GM23338 (cell line): ENCODE results near the gene FAM76B. TPM values are rescaled to one million over a fixed set of nuclear protein-coding genes. Genes with fewer than 3 reads are reported as not detected.

ENCODE experiments used
- ATAC-seq: fragments of 200-7000 bp; cut with Tn5 transposase; 3 replicates; pipeline ENCODE4 v1.9.1; 2020
- DNase-seq: peaks from one replicate; pipeline ENCODE4 v3.0.0-alpha.2; 2015; ENCODE audit warnings: low spot score
- H2AFZ ChIP-seq: fragments of 200-600 bp; sonication (generic); 2 replicates; pipeline ENCODE4 v1.8.0; 2016; ENCODE audit warnings: antibody characterized with exemption, mild to moderate bottlenecking, moderate library complexity
- H3F3A ChIP-seq: fragments of 200-600 bp; sonication (generic); replicated peaks from 2 replicates; pipeline ENCODE4 v1.8.0; 2017; ENCODE audit warnings: antibody characterized with exemption, mixed run types, low read depth
- H3K27ac ChIP-seq: fragments of 200-600 bp; sonication (generic); 2 replicates; pipeline ENCODE4 v1.6.1; 2016; ENCODE audit warnings: low read depth
- H3K27me3 ChIP-seq: fragments of 200-600 bp; sonication (generic); 2 replicates; pipeline ENCODE4 v1.8.0; 2016; ENCODE audit warnings: mild to moderate bottlenecking, mixed run types, moderate library complexity; ENCODE audit not compliant: insufficient read depth
- H3K36me3 ChIP-seq: fragments of 200-600 bp; sonication (generic); 2 replicates; pipeline ENCODE4 v1.8.0; 2016; ENCODE audit warnings: mild to moderate bottlenecking; ENCODE audit not compliant: insufficient read depth
- H3K4me1 ChIP-seq: fragments of 200-600 bp; sonication (generic); 2 replicates; pipeline ENCODE4 v1.8.0; 2016; ENCODE audit warnings: mild to moderate bottlenecking, moderate library complexity; ENCODE audit not compliant: insufficient read depth
- H3K4me2 ChIP-seq: fragments of 200-600 bp; sonication (generic); 2 replicates; pipeline ENCODE4 v1.7.1; 2017; ENCODE audit warnings: mixed run types
- H3K4me3 ChIP-seq: fragments of 200-600 bp; sonication (generic); 2 replicates; pipeline ENCODE4 v1.6.1; 2016; ENCODE audit warnings: mixed run types
- H3K79me2 ChIP-seq: fragments of 200-600 bp; sonication (generic); replicated peaks from 2 replicates; pipeline ENCODE4 v1.8.0; 2017; ENCODE audit warnings: mild to moderate bottlenecking; ENCODE audit not compliant: insufficient read depth
- H3K9me2 ChIP-seq: fragments of 200-600 bp; sonication (generic); 2 replicates; pipeline ENCODE4 v1.8.0; 2017; ENCODE audit not compliant: insufficient read depth
- H4K20me1 ChIP-seq: fragments of 200-600 bp; sonication (generic); replicated peaks from 2 replicates; pipeline ENCODE4 v1.8.0; 2017; ENCODE audit warnings: mild to moderate bottlenecking; ENCODE audit not compliant: insufficient read depth
- H3K27ac Mint-ChIP-seq: 2 replicates; pipeline ENCODE4 v1.8.0; 2020; ENCODE audit warnings: inconsistent platforms, mild to moderate bottlenecking, moderate library complexity, mixed read lengths
- H3K27me3 Mint-ChIP-seq: 3 replicates; pipeline ENCODE4 v1.8.0; 2022; ENCODE audit warnings: low read depth, mild to moderate bottlenecking, moderate library complexity, mixed read lengths, inconsistent platforms; ENCODE audit not compliant: insufficient read depth, poor library complexity
- H3K36me3 Mint-ChIP-seq: 3 replicates; pipeline ENCODE4 v1.8.0; 2021; ENCODE audit warnings: low read depth, mild to moderate bottlenecking, inconsistent platforms, moderate library complexity, mixed read lengths
- H3K4me1 Mint-ChIP-seq: 3 replicates; pipeline ENCODE4 v1.8.0; 2020; ENCODE audit warnings: mild to moderate bottlenecking, inconsistent platforms, mixed read lengths
- H3K4me3 Mint-ChIP-seq: 3 replicates; pipeline ENCODE4 v1.8.0; 2021; ENCODE audit warnings: moderate library complexity, mild to moderate bottlenecking, inconsistent platforms, mixed read lengths
- H3K9me3 Mint-ChIP-seq: 3 replicates; pipeline ENCODE4 v1.8.0; 2020; ENCODE audit warnings: moderate library complexity, mild to moderate bottlenecking, inconsistent platforms, mixed read lengths
- CREB1 ChIP-seq: fragments of 250-450 bp; sonication (Bioruptor Pico); IDR thresholded peaks from 2 replicates; pipeline ENCODE4 v1.5.0; 2020; ENCODE audit warnings: low read depth, mild to moderate bottlenecking, moderate library complexity
- CTCF ChIP-seq, 2 experiments: fragments of 200-600 bp in 1 of 2; sonication (generic) in 1 of 2; conservative IDR thresholded peaks; 2 replicates each; pipeline versions ENCODE4 v1.5.1 to v1.6.1; 2016 to 2017; ENCODE audit warnings: antibody characterized with exemption in 2 of 2, low read depth in 2 of 2, mild to moderate bottlenecking in 2 of 2, moderate library complexity in 1 of 2
- EZH2 ChIP-seq: fragments of 200-600 bp; sonication (generic); IDR thresholded peaks from one replicate; pipeline ENCODE4 v1.8.0; 2017; ENCODE audit warnings: antibody characterized with exemption, mild to moderate bottlenecking, low read depth; ENCODE audit not compliant: unreplicated experiment
- EZH2phosphoT487 ChIP-seq: fragments of 200-600 bp; sonication (generic); IDR thresholded peaks from one replicate; pipeline ENCODE4 v1.8.1; 2018; ENCODE audit warnings: antibody characterized with exemption; ENCODE audit not compliant: unreplicated experiment
- JUNB ChIP-seq: IDR thresholded peaks from one replicate; pipeline ENCODE4 v1.6.1; 2016; ENCODE audit warnings: antibody characterized with exemption; ENCODE audit not compliant: unreplicated experiment
- NANOG ChIP-seq: IDR thresholded peaks from 2 replicates; pipeline ENCODE4 v1.6.1; 2016; ENCODE audit warnings: antibody characterized with exemption, borderline replicate concordance
- POLR2AphosphoS5 ChIP-seq: IDR thresholded peaks from 2 replicates; pipeline ENCODE4 v1.6.1; 2016; ENCODE audit warnings: antibody characterized with exemption, low read depth
- STAT1 ChIP-seq: IDR thresholded peaks from one replicate; pipeline ENCODE4 v1.6.1; 2016; ENCODE audit warnings: antibody characterized with exemption; ENCODE audit not compliant: unreplicated experiment
- ZNF114 ChIP-seq: fragments of 250-450 bp; sonication (Bioruptor Pico); IDR thresholded peaks from 2 replicates; pipeline ENCODE4 v1.5.0; 2020; ENCODE audit warnings: mild to moderate bottlenecking, moderate library complexity
- ZNF331 ChIP-seq: fragments of 250-450 bp; sonication (Bioruptor Pico); IDR thresholded peaks from 2 replicates; pipeline ENCODE4 v1.5.0; 2020; ENCODE audit warnings: low read depth, mild to moderate bottlenecking, moderate library complexity
- polyA plus RNA-seq: library from polyadenylated mRNA; unstranded; fragments of >200 nt; fragmentation: Nextera tagmentation; extraction: Ambion mirVana; gene quantifications from 2 replicates; pipeline ENCODE4 v1.2.1, GENCODE V29; 2016
- total RNA-seq: library from RNA; depleted of rRNA; stranded (reverse); fragments of >200 nt; shearing (Covaris generic); gene quantifications from 2 replicates; pipeline ENCODE4 v1.2.3, GENCODE V29; 2014
- TF ChIP-seq, protein P1 (sequence below): fragments of 250-450 bp; sonication (Bioruptor Pico); IDR thresholded peaks from 2 replicates; pipeline ENCODE4 v1.5.0; 2020; ENCODE audit warnings: mild to moderate bottlenecking, moderate library complexity

Gene FAM76B
- total and polyA plus RNA-seq, 2 experiments from 2014 or later: 21.1 to 37.9 TPM

GRCh38 chr11:95751515-95751914, 38.1 kb downstream of the FAM76B start (continued):
- TF ChIP-seq, protein P1, sequence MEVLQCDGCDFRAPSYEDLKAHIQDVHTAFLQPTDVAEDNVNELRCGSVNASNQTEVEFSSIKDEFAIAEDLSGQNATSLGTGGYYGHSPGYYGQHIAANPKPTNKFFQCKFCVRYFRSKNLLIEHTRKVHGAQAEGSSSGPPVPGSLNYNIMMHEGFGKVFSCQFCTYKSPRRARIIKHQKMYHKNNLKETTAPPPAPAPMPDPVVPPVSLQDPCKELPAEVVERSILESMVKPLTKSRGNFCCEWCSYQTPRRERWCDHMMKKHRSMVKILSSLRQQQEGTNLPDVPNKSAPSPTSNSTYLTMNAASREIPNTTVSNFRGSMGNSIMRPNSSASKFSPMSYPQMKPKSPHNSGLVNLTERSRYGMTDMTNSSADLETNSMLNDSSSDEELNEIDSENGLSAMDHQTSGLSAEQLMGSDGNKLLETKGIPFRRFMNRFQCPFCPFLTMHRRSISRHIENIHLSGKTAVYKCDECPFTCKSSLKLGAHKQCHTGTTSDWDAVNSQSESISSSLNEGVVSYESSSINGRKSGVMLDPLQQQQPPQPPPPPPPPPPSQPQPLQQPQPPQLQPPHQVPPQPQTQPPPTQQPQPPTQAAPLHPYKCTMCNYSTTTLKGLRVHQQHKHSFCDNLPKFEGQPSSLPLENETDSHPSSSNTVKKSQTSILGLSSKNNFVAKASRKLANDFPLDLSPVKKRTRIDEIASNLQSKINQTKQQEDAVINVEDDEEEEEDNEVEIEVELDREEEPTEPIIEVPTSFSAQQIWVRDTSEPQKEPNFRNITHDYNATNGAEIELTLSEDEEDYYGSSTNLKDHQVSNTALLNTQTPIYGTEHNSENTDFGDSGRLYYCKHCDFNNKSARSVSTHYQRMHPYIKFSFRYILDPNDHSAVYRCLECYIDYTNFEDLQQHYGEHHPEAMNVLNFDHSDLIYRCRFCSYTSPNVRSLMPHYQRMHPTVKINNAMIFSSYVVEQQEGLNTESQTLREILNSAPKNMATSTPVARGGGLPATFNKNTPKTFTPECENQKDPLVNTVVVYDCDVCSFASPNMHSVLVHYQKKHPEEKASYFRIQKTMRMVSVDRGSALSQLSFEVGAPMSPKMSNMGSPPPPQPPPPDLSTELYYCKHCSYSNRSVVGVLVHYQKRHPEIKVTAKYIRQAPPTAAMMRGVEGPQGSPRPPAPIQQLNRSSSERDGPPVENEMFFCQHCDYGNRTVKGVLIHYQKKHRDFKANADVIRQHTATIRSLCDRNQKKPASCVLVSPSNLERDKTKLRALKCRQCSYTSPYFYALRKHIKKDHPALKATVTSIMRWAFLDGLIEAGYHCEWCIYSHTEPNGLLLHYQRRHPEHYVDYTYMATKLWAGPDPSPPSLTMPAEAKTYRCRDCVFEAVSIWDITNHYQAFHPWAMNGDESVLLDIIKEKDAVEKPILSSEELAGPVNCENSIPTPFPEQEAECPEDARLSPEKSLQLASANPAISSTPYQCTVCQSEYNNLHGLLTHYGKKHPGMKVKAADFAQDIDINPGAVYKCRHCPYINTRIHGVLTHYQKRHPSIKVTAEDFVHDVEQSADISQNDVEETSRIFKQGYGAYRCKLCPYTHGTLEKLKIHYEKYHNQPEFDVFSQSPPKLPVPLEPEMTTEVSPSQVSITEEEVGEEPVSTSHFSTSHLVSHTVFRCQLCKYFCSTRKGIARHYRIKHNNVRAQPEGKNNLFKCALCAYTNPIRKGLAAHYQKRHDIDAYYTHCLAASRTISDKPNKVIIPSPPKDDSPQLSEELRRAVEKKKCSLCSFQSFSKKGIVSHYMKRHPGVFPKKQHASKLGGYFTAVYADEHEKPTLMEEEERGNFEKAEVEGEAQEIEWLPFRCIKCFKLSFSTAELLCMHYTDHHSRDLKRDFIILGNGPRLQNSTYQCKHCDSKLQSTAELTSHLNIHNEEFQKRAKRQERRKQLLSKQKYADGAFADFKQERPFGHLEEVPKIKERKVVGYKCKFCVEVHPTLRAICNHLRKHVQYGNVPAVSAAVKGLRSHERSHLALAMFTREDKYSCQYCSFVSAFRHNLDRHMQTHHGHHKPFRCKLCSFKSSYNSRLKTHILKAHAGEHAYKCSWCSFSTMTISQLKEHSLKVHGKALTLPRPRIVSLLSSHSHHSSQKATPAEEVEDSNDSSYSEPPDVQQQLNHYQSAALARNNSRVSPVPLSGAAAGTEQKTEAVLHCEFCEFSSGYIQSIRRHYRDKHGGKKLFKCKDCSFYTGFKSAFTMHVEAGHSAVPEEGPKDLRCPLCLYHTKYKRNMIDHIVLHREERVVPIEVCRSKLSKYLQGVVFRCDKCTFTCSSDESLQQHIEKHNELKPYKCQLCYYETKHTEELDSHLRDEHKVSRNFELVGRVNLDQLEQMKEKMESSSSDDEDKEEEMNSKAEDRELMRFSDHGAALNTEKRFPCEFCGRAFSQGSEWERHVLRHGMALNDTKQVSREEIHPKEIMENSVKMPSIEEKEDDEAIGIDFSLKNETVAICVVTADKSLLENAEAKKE (CRISPR knock-in tag): no peak
- TF ChIP-seq CREB1 (CRISPR knock-in tag) (no peak), POLR2AphosphoS5 (no peak), ZNF331 (CRISPR knock-in tag) (no peak)

GRCh38 chr11:95750101-95750500, 39.5 kb downstream of the FAM76B start:
- no peak overlapping the region for H3K27ac Mint-ChIP-seq
- H3K36me3 ChIP-seq: no peaks in the 10 kb centered on the region
- H3K27ac ChIP-seq: no peak overlapping the region
- H3K4me1 Mint-ChIP-seq: no peaks in the 10 kb centered on the region
- no peak overlapping the region for H3K4me2 ChIP-seq
- H3K9me3 Mint-ChIP-seq: no peaks in the 10 kb centered on the region
- no peaks in the 10 kb centered on the region for H4K20me1 ChIP-seq
- H2AFZ ChIP-seq: no peak overlapping the region
- H3F3A ChIP-seq: no peaks in the 10 kb centered on the region
- DNase-seq (no peak), ATAC-seq (no peak)
- H3K9me2 ChIP-seq: no peaks in the 10 kb centered on the region
- no peak overlapping the region for H3K4me3 ChIP-seq
- H3K4me3 Mint-ChIP-seq: no peak overlapping the region
- H3K27me3 ChIP-seq: no peaks in the 10 kb centered on the region
- peaks cover 1% of the 10 kb centered on the region for H3K27me3 Mint-ChIP-seq
- no peaks in the 10 kb centered on the region for H3K36me3 Mint-ChIP-seq
- H3K4me1 ChIP-seq: no peaks in the 10 kb centered on the region
- no peaks in the 10 kb centered on the region for H3K79me2 ChIP-seq
- no peak for TF ChIP-seq STAT1
- TF ChIP-seq CREB1 (CRISPR knock-in tag): no peak
- TF ChIP-seq JUNB: no peak
- TF ChIP-seq NANOG: no peak
- TF ChIP-seq EZH2: no peak
- no peak for TF ChIP-seq ZNF331 (CRISPR knock-in tag)
- no peak for TF ChIP-seq ZNF114 (CRISPR knock-in tag)
- TF ChIP-seq CTCF (conservative IDR thresholded peaks at IDR 0.05; ENCODE audit: low read depth in 2 of 2): no peak
- TF ChIP-seq EZH2phosphoT487: no peak
